A549 (cell line): ENCODE measurements around the gene TLK1. TPM values are rescaled to one million over a fixed set of nuclear protein-coding genes. Genes with fewer than 3 reads are reported as not detected.

Experiments used
- ATAC-seq, 2 experiments: fragments of 200-7000 bp in 1 of 2; fragments of >200 bp in 1 of 2; cut with Nextera tagmentation in 1 of 2; cut with Tn5 transposase in 1 of 2; 3 replicates each; pipeline versions ENCODE4 v1.8.0 to v1.9.1; 2018 to 2020; ENCODE audit warnings: mild to moderate bottlenecking in 1 of 2, moderate library complexity in 1 of 2
- CTCF ChIA-PET: fragments of 300-600 bp; sonication (Branson Sonifier 250); formaldehyde crosslinking; extraction: SDS; loops from one replicate; lab custom pipeline; 2021; ENCODE audit warnings: antibody characterized with exemption, inconsistent platforms; lab: Yijun Ruan, JAX
- POLR2A ChIA-PET: fragments of 350-600 bp; formaldehyde crosslinking; extraction: SDS; loops from one replicate; lab custom pipeline; 2021; ENCODE audit warnings: antibody characterized with exemption, inconsistent platforms; lab: Yijun Ruan, JAX
- DNase-seq, 2 experiments: peaks; one replicate each; pipeline versions ENCODE4 v3.0.0 to v3.0.0-alpha.2; 2011 to 2016; ENCODE audit warnings: low read depth in 1 of 2, low spot score in 1 of 2
- FAIRE-seq: peaks from 2 replicates; lab custom pipeline; 2011; peaks lifted over from hg19 to GRCh38; lab: Jason Lieb, UNC
- H3K27ac ChIP-seq, 2 experiments: fragments of >200 bp; sonication (Bioruptor Twin); formaldehyde crosslinking; 3 replicates each; pipeline ENCODE4 v1.5.1; 2016 to 2017
- H3K4me1 ChIP-seq: fragments of >200 bp; sonication (Bioruptor Twin); formaldehyde crosslinking; 3 replicates; pipeline ENCODE4 v1.6.1; 2016
- H3K4me2 ChIP-seq: fragments of >200 bp; sonication (Bioruptor Twin); formaldehyde crosslinking; 3 replicates; pipeline ENCODE4 v1.6.1; 2016
- H3K4me3 ChIP-seq: fragments of >200 bp; sonication (Bioruptor Twin); formaldehyde crosslinking; 3 replicates; pipeline ENCODE4 v1.5.1; 2016
- H3K9me3 ChIP-seq: fragments of >200 bp; sonication (Bioruptor Twin); formaldehyde crosslinking; 3 replicates; pipeline ENCODE4 v1.6.1; 2016
- BHLHE40 ChIP-seq: IDR thresholded peaks from 2 replicates; pipeline ENCODE4 v1.6.1; 2012; ENCODE audit warnings: low read depth, low read length, inconsistent platforms
- CBX2 ChIP-seq: fragments of 200-600 bp; sonication (generic); IDR thresholded peaks from 2 replicates; pipeline ENCODE4 v1.6.1; 2016; ENCODE audit warnings: low read depth, mild to moderate bottlenecking, borderline replicate concordance
- CHD2 ChIP-seq: fragments of 150-350 bp; IDR thresholded peaks from 2 replicates; pipeline ENCODE4 v1.6.1; 2014; ENCODE audit warnings: low read length; ENCODE audit not compliant: partially characterized antibody
- FOSB ChIP-seq: fragments of 250-450 bp; sonication (Bioruptor Pico); IDR thresholded peaks from 2 replicates; pipeline ENCODE4 v1.5.0; 2020; ENCODE audit warnings: mild to moderate bottlenecking, moderate library complexity
- GATA3 ChIP-seq: IDR thresholded peaks from 2 replicates; pipeline ENCODE4 v1.6.1; 2012; ENCODE audit warnings: borderline replicate concordance
- HOXB13 ChIP-seq: fragments of 250-450 bp; sonication (Bioruptor Pico); IDR thresholded peaks from 2 replicates; pipeline ENCODE4 v1.5.0; 2020; ENCODE audit warnings: low read depth, mild to moderate bottlenecking, moderate library complexity
- JUNB ChIP-seq: fragments of >200 bp; sonication (Bioruptor Twin); formaldehyde crosslinking; IDR thresholded peaks from 2 replicates; pipeline ENCODE4 v1.6.1; 2016
- KDM1A ChIP-seq: fragments of 200-600 bp; sonication (generic); IDR thresholded peaks from 2 replicates; pipeline ENCODE4 v1.6.1; 2016; ENCODE audit warnings: low read depth, mild to moderate bottlenecking
- MAFK ChIP-seq: fragments of 450-650 bp; IDR thresholded peaks from 2 replicates; pipeline ENCODE4 v1.6.1; 2014; ENCODE audit not compliant: partially characterized antibody
- MAZ ChIP-seq: fragments of 150-350 bp; IDR thresholded peaks from 2 replicates; pipeline ENCODE4 v1.6.1; 2014; ENCODE audit warnings: antibody characterized with exemption, low read depth, low read length, borderline replicate concordance
- PHF8 ChIP-seq: fragments of 200-600 bp; sonication (generic); IDR thresholded peaks from 2 replicates; pipeline ENCODE4 v1.6.1; 2016; ENCODE audit warnings: low read depth, mild to moderate bottlenecking, antibody characterized with exemption, moderate library complexity, borderline replicate concordance
- RAD21 ChIP-seq, 2 experiments: fragments of >200 bp in 1 of 2; sonication (Bioruptor Twin) in 1 of 2; formaldehyde crosslinking in 1 of 2; IDR thresholded peaks in 1 of 2; conservative IDR thresholded peaks in 1 of 2; 2 replicates in 1 of 2; 3 replicates in 1 of 2; pipeline ENCODE4 v1.6.1; 2012 to 2018; ENCODE audit warnings: inconsistent platforms in 1 of 2
- RNF2 ChIP-seq: fragments of 200-600 bp; sonication (generic); IDR thresholded peaks from 2 replicates; pipeline ENCODE4 v1.6.1; 2016; ENCODE audit warnings: low read depth, mild to moderate bottlenecking, antibody characterized with exemption, moderate library complexity, borderline replicate concordance
- SREBF2 ChIP-seq: fragments of 450-650 bp; IDR thresholded peaks from 2 replicates; pipeline ENCODE4 v1.6.1; 2014; ENCODE audit warnings: mild to moderate bottlenecking, moderate library complexity
- TP53 ChIP-seq: fragments of 250-450 bp; sonication (Bioruptor Pico); IDR thresholded peaks from 2 replicates; pipeline ENCODE4 v1.5.0; 2021; ENCODE audit warnings: mild to moderate bottlenecking, moderate library complexity
- ZC3H11A ChIP-seq: fragments of 450-650 bp; IDR thresholded peaks from 2 replicates; pipeline ENCODE4 v1.6.1; 2014; ENCODE audit warnings: antibody characterized with exemption, mild to moderate bottlenecking
- ZFP36 ChIP-seq: fragments of 450-650 bp; IDR thresholded peaks from 2 replicates; pipeline ENCODE4 v1.6.1; 2014; ENCODE audit warnings: borderline replicate concordance; ENCODE audit not compliant: partially characterized antibody
- ZSCAN20 ChIP-seq: fragments of 250-450 bp; sonication (Bioruptor Pico); IDR thresholded peaks from 2 replicates; pipeline ENCODE4 v1.8.0; 2022; ENCODE audit warnings: mild to moderate bottlenecking, moderate library complexity
- WGBS: methylation state at CpG from one replicate; pipeline ENCODE4 v1.1.6; 2017; ENCODE audit errors: missing lambda C conversion rate; 5-methylcytosine and 5-hydroxymethylcytosine counted together
- polyA plus RNA-seq, 4 experiments: library from polyadenylated mRNA; depleted of rRNA in 3 of 4; stranded (reverse); fragments of >200 nt; fragmentation: RNase III in 1 of 4; extraction: RNeasy Plus Mini Kit Qiagen cat#74134 plus additional on column Dnase treatment in 1 of 4; gene quantifications; 2 replicates in 3 of 4; 3 replicates in 1 of 4; pipeline ENCODE4 v1.2.3, GENCODE V29; 2011 to 2017
- TF ChIP-seq, protein P1 (sequence below): fragments of 250-450 bp; sonication (Bioruptor Pico); IDR thresholded peaks from 2 replicates; pipeline ENCODE4 v1.5.0; 2020; ENCODE audit warnings: low read depth, mild to moderate bottlenecking, moderate library complexity
- TF ChIP-seq, protein P2 (sequence below): fragments of 150-350 bp; IDR thresholded peaks from 2 replicates; pipeline ENCODE4 v1.6.1; 2014; ENCODE audit warnings: low read depth, mild to moderate bottlenecking, low read length
- TF ChIP-seq, protein P3 (sequence below): fragments of 250-450 bp; sonication (Bioruptor Pico); IDR thresholded peaks from 2 replicates; pipeline ENCODE4 v1.5.0; 2021; ENCODE audit warnings: mild to moderate bottlenecking, moderate library complexity, borderline replicate concordance

The TLK1 gene
- polyA plus RNA-seq, 2 of the 4 experiments (the other 2 are of a cell fraction), result 16.9 to 28.9 TPM

DNA sequence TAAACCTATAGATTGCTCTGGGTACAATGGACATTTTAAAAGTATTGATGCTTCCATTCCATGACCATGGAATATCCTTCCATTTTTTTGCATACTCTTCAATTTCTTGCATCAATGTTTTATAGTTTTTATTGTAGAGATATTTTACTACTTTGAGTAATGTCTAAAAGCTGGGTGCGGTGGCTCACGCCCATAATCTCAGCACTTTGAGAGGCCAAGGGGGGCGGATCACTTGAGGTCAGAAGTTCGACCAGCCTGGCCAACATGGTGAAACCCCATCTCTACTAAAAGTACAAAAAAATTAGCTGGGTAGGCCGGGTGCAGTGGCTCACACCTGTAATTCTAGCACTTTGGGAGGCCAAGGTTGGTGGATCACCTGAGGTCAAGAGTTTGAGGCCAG is 88.5 kb downstream of the TLK1 start:
- no peak overlapping the region for H3K4me3 ChIP-seq
- H3K4me2 ChIP-seq, result no peak overlapping the region
- DNase-seq, result no peak
- CTCF ChIA-PET, result interaction anchor here (0.9 to 2.7 kb wide), 2 partner anchors 14 to 344 kb away, joined by 3 to 8 read pairs; no protein-coding TSS in a partner anchor
- WGBS, result 91% methylated on average over 5 of the region's 5 CpGs
- no peak for ATAC-seq
- POLR2A ChIA-PET, result interaction anchor here (0.6 kb wide), 1 partner anchor 142 kb away, joined by 4 read pairs; no protein-coding TSS in a partner anchor
- TF ChIP-seq RAD21 (conservative IDR thresholded peaks at IDR 0.05 in 1 of 2, IDR thresholded peaks at IDR 0.05 in 1 of 2), result no peak
- no peak overlapping the region for H3K27ac ChIP-seq
- H3K4me1 ChIP-seq, result peaks cover 7% of the 10 kb centered on the region; the same call in 1 of the 3 replicates
- H3K9me3 ChIP-seq, result no peaks in the 10 kb centered on the region
- FAIRE-seq, result no peak

DNA sequence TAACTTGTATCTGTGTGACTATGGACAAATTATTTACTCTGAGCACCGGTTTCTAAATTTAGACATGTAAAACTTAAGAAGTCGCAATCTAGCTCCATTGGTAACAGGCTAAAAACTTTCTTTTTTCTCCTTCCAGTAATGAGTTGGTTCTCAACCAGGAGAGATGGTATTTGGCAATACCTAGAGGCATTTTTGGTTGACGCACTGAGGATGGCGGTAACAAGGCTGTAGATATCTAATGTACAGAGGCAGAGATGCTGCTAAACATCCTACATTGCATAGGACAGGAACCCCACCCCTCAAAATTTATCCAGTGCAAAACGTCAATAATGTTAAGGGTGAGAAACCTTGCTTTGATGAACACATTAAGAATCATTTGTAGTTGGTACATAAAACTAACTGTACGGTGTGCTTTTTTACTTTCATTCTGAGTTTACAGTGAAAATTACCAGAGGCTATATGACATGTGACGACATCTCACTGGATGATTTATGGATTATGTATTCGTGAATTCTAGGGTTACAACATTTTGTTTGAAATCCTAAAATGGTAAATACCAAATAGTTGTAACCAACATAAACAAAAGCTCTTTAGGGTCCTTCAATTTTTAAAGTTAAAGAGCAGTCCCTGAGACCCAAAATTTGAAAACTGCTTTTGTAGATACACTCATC is 91.3 kb downstream of the TLK1 start:
- H3K4me3 ChIP-seq, result no peak overlapping the region
- H3K9me3 ChIP-seq, result no peaks in the 10 kb centered on the region
- POLR2A ChIA-PET, result no interaction called here
- WGBS, result 81% methylated on average over 8 of the region's 8 CpGs
- DNase-seq (no peak), FAIRE-seq (peak; percentile 7), ATAC-seq (no peak)
- peaks cover 7% of the 10 kb centered on the region; the same call in 1 of the 3 replicates for H3K4me1 ChIP-seq
- H3K27ac ChIP-seq, result no peak overlapping the region
- CTCF ChIA-PET, result interaction anchor here (0.8 kb wide), 1 partner anchor 18 kb away, joined by 5 read pairs; no protein-coding TSS in a partner anchor
- no peak overlapping the region for H3K4me2 ChIP-seq
- no peak for TF ChIP-seq ZSCAN20
- TF ChIP-seq HOXB13 (CRISPR knock-in tag), result no peak
- no peak for TF ChIP-seq PHF8
- TF ChIP-seq MAZ, result no peak
- TF ChIP-seq ZFP36, result no peak
- TF ChIP-seq SREBF2, result no peak

DNA sequence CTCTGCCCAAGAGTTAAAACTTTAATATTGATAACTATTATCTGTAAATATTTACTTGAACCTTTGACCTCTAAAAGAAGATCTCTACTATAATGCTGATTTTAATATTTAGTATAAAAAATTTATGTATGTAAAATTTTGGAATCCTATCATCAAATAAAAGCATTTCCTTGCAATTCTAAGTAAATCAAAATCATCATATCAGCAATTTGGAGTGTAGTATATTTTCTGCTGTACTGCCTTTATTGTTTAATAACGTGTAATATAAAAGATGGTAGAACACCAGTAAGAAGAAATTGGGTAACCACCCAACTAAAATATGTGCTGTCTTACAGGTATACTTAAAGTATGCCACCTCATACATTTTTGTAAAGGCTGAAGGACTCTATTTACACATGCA is 94.6 kb downstream of the TLK1 start:
- 89% methylated on average over 1 of the region's 1 CpG for WGBS
- DNase-seq (no peak), FAIRE-seq (no peak), ATAC-seq (no peak)
- CTCF ChIA-PET, result no interaction called here
- Histone ChIP-seq H3K4me1 (peaks cover 7% of the 10 kb centered on the region; the same call in 1 of the 3 replicates), H3K4me3 (no peak overlapping the region), H3K4me2 (no peak overlapping the region), H3K9me3 (no peaks in the 10 kb centered on the region), H3K27ac (no peak overlapping the region)
- TF ChIP-seq CHD2, result no peak
- TF ChIP-seq KDM1A, result no peak
- no peak for TF ChIP-seq RNF2
- TF ChIP-seq MAFK, result peak; percentile 50
- POLR2A ChIA-PET, result no interaction called here

DNA sequence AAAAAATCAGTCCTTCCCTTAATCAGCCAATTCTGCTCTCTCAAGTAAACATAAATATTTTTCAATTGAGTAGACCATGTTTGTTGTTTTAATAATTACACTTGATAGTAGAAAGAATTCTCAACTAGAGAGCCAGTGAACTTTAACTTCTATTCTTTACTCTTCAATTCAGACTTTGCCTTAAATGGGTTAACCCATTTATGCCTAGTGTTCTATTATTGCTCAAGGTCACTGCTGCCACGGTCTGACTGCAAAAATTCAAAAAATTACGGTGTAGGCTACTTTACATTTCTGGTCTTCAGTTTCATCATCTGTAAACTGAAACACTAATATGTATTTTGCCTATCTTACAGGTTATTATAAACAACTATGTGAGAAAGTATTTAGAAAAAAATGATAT is 103.1 kb downstream of the TLK1 start:
- no peaks in the 10 kb centered on the region for H3K4me1 ChIP-seq
- no peak for DNase-seq
- no peak overlapping the region for H3K27ac ChIP-seq
- FAIRE-seq, result no peak
- ChIA-PET CTCF (no interaction called here), POLR2A (no interaction called here)
- H3K9me3 ChIP-seq, result no peaks in the 10 kb centered on the region
- ATAC-seq, result no peak
- H3K4me3 ChIP-seq, result no peak overlapping the region
- 74% methylated on average over 2 of the region's 2 CpGs for WGBS
- TF ChIP-seq CBX2 (no peak), FOSB (CRISPR knock-in tag) (no peak), BHLHE40 (no peak), HOXB13 (CRISPR knock-in tag) (no peak), TP53 (CRISPR knock-in tag) (no peak), ZC3H11A (no peak), ZFP36 (no peak), JUNB (no peak), GATA3 (no peak)
- TF ChIP-seq, protein P1, sequence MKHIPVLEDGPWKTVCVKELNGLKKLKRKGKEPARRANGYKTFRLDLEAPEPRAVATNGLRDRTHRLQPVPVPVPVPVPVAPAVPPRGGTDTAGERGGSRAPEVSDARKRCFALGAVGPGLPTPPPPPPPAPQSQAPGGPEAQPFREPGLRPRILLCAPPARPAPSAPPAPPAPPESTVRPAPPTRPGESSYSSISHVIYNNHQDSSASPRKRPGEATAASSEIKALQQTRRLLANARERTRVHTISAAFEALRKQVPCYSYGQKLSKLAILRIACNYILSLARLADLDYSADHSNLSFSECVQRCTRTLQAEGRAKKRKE (CRISPR knock-in tag), result no peak
- TF ChIP-seq, protein P2, sequence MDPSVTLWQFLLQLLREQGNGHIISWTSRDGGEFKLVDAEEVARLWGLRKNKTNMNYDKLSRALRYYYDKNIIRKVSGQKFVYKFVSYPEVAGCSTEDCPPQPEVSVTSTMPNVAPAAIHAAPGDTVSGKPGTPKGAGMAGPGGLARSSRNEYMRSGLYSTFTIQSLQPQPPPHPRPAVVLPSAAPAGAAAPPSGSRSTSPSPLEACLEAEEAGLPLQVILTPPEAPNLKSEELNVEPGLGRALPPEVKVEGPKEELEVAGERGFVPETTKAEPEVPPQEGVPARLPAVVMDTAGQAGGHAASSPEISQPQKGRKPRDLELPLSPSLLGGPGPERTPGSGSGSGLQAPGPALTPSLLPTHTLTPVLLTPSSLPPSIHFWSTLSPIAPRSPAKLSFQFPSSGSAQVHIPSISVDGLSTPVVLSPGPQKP, result no peak
- TF ChIP-seq, protein P3, sequence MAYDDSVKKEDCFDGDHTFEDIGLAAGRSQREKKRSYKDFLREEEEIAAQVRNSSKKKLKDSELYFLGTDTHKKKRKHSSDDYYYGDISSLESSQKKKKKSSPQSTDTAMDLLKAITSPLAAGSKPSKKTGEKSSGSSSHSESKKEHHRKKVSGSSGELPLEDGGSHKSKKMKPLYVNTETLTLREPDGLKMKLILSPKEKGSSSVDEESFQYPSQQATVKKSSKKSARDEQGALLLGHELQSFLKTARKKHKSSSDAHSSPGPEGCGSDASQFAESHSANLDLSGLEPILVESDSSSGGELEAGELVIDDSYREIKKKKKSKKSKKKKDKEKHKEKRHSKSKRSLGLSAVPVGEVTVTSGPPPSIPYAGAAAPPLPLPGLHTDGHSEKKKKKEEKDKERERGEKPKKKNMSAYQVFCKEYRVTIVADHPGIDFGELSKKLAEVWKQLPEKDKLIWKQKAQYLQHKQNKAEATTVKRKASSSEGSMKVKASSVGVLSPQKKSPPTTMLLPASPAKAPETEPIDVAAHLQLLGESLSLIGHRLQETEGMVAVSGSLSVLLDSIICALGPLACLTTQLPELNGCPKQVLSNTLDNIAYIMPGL, result no peak
- no peak overlapping the region for H3K4me2 ChIP-seq
